ENCODE data around the gene SPHKAP.

GRCh38 chr2:228038967-228039366 lies 142.5 kb downstream of the SPHKAP start:
- TF ChIP-seq POLR2A (IDR thresholded peaks at IDR 0.05; ENCODE audit: low read depth, low read length) (no peak), TAF1 (IDR thresholded peaks at IDR 0.05; ENCODE audit: borderline replicate concordance, low read depth, low read length) (no peak)
